ENCODE results near the gene CD160. TPM values are rescaled to one million over a fixed set of nuclear protein-coding genes. Genes with fewer than 3 reads are reported as not detected.

Gene CD160
- total RNA-seq, 3 donors from 2014 or later, result 0.59 to 0.98 TPM; not detected in 1

- no peak for DNase-seq (ENCODE audit: low spot score in 2 of 2)
- Histone ChIP-seq H3K27me3 (no peaks in the 10 kb centered on the region), H3K9me3 (no peaks in the 10 kb centered on the region), H3K27ac (no peak overlapping the region), H3K4me1 (no peaks in the 10 kb centered on the region), H3K4me3 (no peak overlapping the region), H3K36me3 (no peaks in the 10 kb centered on the region)
- intact Hi-C loops (cut with DNase I; ENCODE audit: low total_unique reads), result no loop called here
- TF ChIP-seq, protein P1, sequence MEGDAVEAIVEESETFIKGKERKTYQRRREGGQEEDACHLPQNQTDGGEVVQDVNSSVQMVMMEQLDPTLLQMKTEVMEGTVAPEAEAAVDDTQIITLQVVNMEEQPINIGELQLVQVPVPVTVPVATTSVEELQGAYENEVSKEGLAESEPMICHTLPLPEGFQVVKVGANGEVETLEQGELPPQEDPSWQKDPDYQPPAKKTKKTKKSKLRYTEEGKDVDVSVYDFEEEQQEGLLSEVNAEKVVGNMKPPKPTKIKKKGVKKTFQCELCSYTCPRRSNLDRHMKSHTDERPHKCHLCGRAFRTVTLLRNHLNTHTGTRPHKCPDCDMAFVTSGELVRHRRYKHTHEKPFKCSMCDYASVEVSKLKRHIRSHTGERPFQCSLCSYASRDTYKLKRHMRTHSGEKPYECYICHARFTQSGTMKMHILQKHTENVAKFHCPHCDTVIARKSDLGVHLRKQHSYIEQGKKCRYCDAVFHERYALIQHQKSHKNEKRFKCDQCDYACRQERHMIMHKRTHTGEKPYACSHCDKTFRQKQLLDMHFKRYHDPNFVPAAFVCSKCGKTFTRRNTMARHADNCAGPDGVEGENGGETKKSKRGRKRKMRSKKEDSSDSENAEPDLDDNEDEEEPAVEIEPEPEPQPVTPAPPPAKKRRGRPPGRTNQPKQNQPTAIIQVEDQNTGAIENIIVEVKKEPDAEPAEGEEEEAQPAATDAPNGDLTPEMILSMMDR (IDR thresholded peaks at IDR 0.05), result no peak
- no peak for TF ChIP-seq POLR2AphosphoS5 (IDR thresholded peaks at IDR 0.05)
- TF ChIP-seq POLR2A (IDR thresholded peaks at IDR 0.05), result no peak
These were observed 13.1 kb upstream of the CD160 start for GRCh38 chr1:145706086-145706664.

DNA sequence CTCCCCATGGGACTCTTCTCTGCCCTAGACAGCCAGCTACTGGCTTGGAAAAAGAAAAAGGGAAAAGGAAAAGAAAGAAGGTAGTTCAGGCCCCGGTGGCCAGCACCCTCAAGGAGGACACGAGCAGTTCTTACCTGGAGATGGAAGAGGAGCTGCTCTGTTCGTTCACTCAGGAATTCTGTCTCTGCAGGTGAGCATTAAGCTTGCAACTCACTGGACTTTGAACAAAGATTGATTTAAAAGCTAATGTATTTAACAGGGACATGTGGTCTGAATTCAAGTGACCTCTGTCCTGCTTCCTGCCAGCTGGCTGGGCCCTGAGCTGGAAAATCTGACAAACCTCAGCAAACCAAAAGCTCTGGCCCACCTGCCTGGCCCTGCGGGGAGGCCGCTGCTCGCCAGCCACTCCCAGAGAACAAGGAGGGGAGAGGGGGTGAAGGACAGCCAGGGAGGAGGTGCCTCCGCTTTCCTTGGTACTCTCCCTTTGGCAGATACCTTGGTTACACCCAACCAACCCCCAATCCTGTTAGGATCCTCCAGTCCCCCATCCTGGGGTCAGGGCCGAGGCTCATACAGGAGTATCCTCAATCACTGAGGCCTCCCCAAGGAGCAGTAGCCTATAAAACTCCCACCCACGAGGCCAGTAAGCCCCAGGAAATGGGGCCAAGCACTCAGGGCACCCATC is 12.0 kb upstream of the CD160 start, which contains the start of gene PDZK1:
PDZK1 (minus strand) TSS at position 186 of the 685 bp plus-strand sequence. CDS start 19,347 bp downstream, outside the sequence.
- intact Hi-C loops (cut with DNase I; ENCODE audit: low total_unique reads), result no loop called here
- DNase-seq (ENCODE audit: low spot score in 2 of 2), result no peak
- Histone ChIP-seq H3K27ac (peak within 1 kb of the TSS in 1 of 2 donors; percentile 20), H3K9me3 (no peaks in the 10 kb centered on the region), H3K27me3 (no peaks in the 10 kb centered on the region), H3K4me3 (peak within 1 kb of the TSS in 1 of 3 donors; percentile 1), H3K36me3 (no peaks in the 10 kb centered on the region), H3K4me1 (no peaks in the 10 kb centered on the region)
- no peak for TF ChIP-seq POLR2AphosphoS5 (IDR thresholded peaks at IDR 0.05)
- TF ChIP-seq, protein P1 (IDR thresholded peaks at IDR 0.05), result no peak
- no peak for TF ChIP-seq POLR2A (IDR thresholded peaks at IDR 0.05)

- Histone ChIP-seq H3K36me3 (no peaks in the 10 kb centered on the region), H3K9me3 (no peaks in the 10 kb centered on the region), H3K4me1 (no peaks in the 10 kb centered on the region), H3K27ac (peak overlapping the region in 1 of 2 donors; percentile 13), H3K4me3 (no peak overlapping the region), H3K27me3 (no peaks in the 10 kb centered on the region)
- intact Hi-C loops (cut with DNase I; ENCODE audit: low total_unique reads), result no loop called here
- DNase-seq (ENCODE audit: low spot score in 2 of 2), result no peak
- TF ChIP-seq POLR2AphosphoS5 (IDR thresholded peaks at IDR 0.05), result no peak
- TF ChIP-seq POLR2A (IDR thresholded peaks at IDR 0.05), result no peak
- TF ChIP-seq, protein P1 (IDR thresholded peaks at IDR 0.05), result no peak
These were observed 11.2 kb upstream of the CD160 start for GRCh38 chr1:145708063-145708462.

DNA sequence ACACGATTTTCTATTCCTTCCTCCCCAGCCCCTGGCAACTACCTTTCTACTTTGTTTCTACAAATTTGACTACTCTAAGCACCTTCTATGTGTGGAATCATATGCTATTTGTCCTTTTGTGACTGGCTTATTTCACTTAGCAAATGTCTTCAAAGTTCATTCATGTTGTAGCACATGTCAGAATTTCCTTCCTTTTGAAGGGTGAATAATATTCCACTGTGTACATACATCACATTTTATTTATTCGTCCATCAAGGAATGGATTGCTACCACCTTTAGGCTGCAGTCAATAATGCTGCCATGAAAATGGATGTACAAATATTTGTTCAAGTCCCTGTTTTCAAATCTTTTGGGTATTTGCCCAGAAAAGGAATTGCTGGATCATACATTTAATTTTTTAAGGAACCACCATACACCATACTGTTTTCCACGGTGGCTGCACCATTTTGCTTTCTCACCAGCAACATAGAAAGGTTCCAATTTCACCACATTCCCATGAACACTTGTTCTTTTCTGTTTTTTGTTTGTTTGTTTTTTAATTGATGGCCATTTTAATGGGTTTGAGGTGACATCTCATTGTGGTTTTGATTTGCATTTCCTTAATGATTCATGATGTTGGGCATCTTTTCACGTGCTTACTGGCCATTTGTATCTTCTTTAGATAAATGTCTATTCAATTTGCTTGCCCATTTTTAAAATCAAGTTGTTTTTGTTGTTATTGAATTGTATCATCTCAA is 8.8 kb upstream of the CD160 start:
- intact Hi-C loops (cut with DNase I; ENCODE audit: low total_unique reads), result no loop called here
- Histone ChIP-seq H3K4me1 (no peaks in the 10 kb centered on the region), H3K27me3 (no peaks in the 10 kb centered on the region), H3K27ac (no peak overlapping the region), H3K36me3 (no peaks in the 10 kb centered on the region), H3K4me3 (no peak overlapping the region), H3K9me3 (no peaks in the 10 kb centered on the region)
- TF ChIP-seq, protein P1 (IDR thresholded peaks at IDR 0.05), result no peak
- TF ChIP-seq POLR2AphosphoS5 (IDR thresholded peaks at IDR 0.05) (no peak), POLR2A (IDR thresholded peaks at IDR 0.05) (no peak)
- DNase-seq (ENCODE audit: low spot score in 2 of 2), result no peak

GRCh38 chr1:145711213-145711651 is 8.1 kb upstream of the CD160 start:
- H3K4me3 ChIP-seq, result no peak overlapping the region
- no peak for DNase-seq (ENCODE audit: low spot score in 2 of 2)
- intact Hi-C loops (cut with DNase I; ENCODE audit: low total_unique reads), result no loop called here
- H3K27me3 ChIP-seq, result no peaks in the 10 kb centered on the region
- H3K27ac ChIP-seq, result no peak overlapping the region
- H3K4me1 ChIP-seq, result no peaks in the 10 kb centered on the region
- H3K9me3 ChIP-seq, result no peaks in the 10 kb centered on the region
- H3K36me3 ChIP-seq, result no peaks in the 10 kb centered on the region
- no peak for TF ChIP-seq POLR2AphosphoS5 (IDR thresholded peaks at IDR 0.05)
- TF ChIP-seq POLR2A (IDR thresholded peaks at IDR 0.05), result no peak
- TF ChIP-seq, protein P1 (IDR thresholded peaks at IDR 0.05), result no peak

Data from breast epithelium (tissue), 4 donors.